ENCODE measurements around the gene MRGPRX4. TPM values are rescaled to one million over a fixed set of nuclear protein-coding genes. Genes with fewer than 3 reads are reported as not detected.
"Not testable (repeated sequence)": the region's sequence is repeated elsewhere in the genome, so short reads cannot be mapped to it uniquely, and the experiment has no call there.

Gene MRGPRX4
- total RNA-seq (ENCODE audit: low replicate concordance): not detected in 2 replicates

DNA sequence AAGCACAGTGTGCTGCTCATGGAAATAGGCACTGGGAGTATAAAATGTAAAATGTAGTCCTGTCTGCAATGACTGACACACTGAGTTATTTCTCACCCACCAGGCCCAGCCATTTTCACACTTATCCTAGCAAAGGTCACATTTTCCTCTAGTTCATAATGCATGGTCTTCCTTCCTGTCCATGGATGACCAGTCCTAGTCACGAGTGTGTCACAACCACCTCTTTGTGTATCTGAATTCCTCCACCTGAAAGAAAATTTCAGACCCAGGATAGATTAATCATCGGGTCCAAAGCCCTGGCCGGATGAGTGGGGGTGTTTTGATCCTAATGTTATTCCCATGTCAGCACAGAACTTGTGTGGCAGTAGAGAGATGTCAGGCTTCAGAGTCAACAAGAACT is at the start of gene MRGPRX4:
Gene MRGPRX4 (plus strand): TSS at position 172 of the 400 bp plus-strand sequence. CDS start 420 bp downstream, outside the sequence.
- no peak within 1 kb of the TSS for H3K4me3 Mint-ChIP-seq
- Histone ChIP-seq H3K79me2 (ENCODE audit: low read depth) (no peaks in the 10 kb centered on the region), H3K4me3 (no peak within 1 kb of the TSS), H3K9ac (no peak within 1 kb of the TSS), H4K20me1 (ENCODE audit: low read depth) (no peaks in the 10 kb centered on the region), H3K27me3 (peaks cover 19% of the 10 kb centered on the region), H2AFZ (replicated peaks) (no peak within 1 kb of the TSS), H3K36me3 (no peaks in the 10 kb centered on the region), H3K27ac (no peak within 1 kb of the TSS), H3K4me2 (no peak within 1 kb of the TSS), H3K9me3 (ENCODE audit: low read depth) (no peaks in the 10 kb centered on the region), H3F3A (ENCODE audit: low read depth) (no peaks in the 10 kb centered on the region), H3K4me1 (no peaks in the 10 kb centered on the region)
- no peaks in the 10 kb centered on the region for H3K36me3 Mint-ChIP-seq
- TF ChIP-seq EZH2phosphoT487 (IDR thresholded peaks at IDR 0.05): no peak
- peaks cover 2% of the 10 kb centered on the region for H3K27me3 Mint-ChIP-seq (ENCODE audit: insufficient read depth, low read depth)
- H3K27ac Mint-ChIP-seq: no peak within 1 kb of the TSS
- no peaks in the 10 kb centered on the region for H3K9me3 Mint-ChIP-seq
- no peak for DNase-seq (ENCODE audit: low spot score)
- no peaks in the 10 kb centered on the region for H3K4me1 Mint-ChIP-seq

DNA sequence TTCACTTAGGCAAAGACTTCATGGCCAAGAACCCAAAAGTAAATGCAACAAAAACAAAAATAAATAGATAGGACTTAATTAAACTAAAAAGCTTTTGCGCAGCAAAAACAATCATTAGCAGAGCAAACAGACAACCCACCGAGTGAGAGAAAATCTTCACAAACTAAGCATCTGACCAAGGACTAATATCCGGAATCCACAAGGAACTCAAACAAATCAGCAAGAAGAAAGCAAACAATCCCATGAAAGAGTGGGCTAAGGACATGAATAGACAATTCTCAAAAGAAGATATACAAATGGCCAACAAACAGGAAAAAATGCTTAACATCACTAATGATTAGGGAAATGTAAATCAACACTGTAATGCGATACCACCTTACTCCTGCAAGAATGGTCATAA is 41.5 kb upstream of the MRGPRX4 start:
- H3K36me3 Mint-ChIP-seq; H3K9me3 Mint-ChIP-seq; H3K27ac ChIP-seq; H3K79me2 ChIP-seq (ENCODE audit: low read depth); H2AFZ ChIP-seq (replicated peaks); H3K4me3 Mint-ChIP-seq; H3K27me3 ChIP-seq; H3F3A ChIP-seq (ENCODE audit: low read depth); H4K20me1 ChIP-seq (ENCODE audit: low read depth); DNase-seq (ENCODE audit: low spot score); H3K4me1 Mint-ChIP-seq; H3K4me2 ChIP-seq; H3K27ac Mint-ChIP-seq; H3K4me1 ChIP-seq; H3K4me3 ChIP-seq; H3K9ac ChIP-seq; H3K36me3 ChIP-seq; H3K9me3 ChIP-seq (ENCODE audit: low read depth): not testable (repeated sequence)
- H3K27me3 Mint-ChIP-seq (ENCODE audit: insufficient read depth, low read depth): peaks cover 14% of the 10 kb centered on the region

DNA sequence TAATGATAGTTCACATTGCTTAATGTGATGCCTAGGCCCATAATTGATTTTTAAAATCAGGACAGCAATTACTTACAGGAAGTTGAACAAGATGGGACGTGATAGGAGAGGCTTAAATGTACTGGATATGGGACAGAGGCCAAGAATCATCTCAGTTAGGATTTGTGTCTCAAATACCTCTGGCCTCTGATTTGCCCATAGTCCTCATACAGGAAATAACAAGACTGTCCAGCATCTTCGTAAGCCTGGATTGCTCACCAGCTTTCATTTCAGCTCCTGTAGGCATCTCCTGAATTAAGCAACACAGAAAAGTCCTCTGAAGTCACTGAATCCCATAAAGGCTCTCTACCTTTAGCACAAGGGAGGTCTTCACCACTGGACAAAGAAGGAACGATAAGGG is 40.3 kb upstream of the MRGPRX4 start, which contains the start of gene MRGPRX3:
Gene MRGPRX3 (plus strand): TSS at position 231 of the 400 bp plus-strand sequence. CDS start 4,632 bp downstream, outside the sequence.
- H3K27me3 Mint-ChIP-seq (ENCODE audit: insufficient read depth, low read depth): peaks cover 15% of the 10 kb centered on the region
- H3K4me1 Mint-ChIP-seq: no peaks in the 10 kb centered on the region
- H2AFZ ChIP-seq (replicated peaks): peak within 1 kb of the TSS; percentile 20

DNA sequence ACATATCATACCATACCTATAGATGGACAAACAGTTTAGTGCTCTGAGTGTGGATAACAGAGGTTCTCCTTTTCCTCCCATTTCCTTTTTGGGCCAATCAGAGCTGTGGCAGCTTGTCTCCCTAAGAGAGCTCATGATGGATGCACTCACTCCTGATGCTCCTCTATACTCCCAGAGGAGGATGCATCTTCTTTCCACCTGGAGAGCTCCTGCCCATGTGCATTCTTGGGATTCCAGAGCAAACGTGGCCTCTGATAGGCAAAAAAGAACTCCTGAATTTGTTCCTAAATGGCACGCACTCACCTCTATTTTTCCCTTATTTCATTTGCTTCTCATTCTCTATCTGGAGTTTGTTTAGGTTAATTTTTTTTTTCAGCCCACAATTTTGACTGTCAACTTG is 37.3 kb upstream of the MRGPRX4 start:
- H3K4me2 ChIP-seq: no peak overlapping the region
- Mint-ChIP-seq H3K27ac (no peak overlapping the region), H3K36me3 (no peaks in the 10 kb centered on the region), H3K9me3 (peaks cover 2% of the 10 kb centered on the region), H3K4me3 (no peak overlapping the region), H3K27me3 (ENCODE audit: insufficient read depth, low read depth) (peaks cover 18% of the 10 kb centered on the region), H3K4me1 (no peaks in the 10 kb centered on the region)
- H4K20me1 ChIP-seq (ENCODE audit: low read depth): no peaks in the 10 kb centered on the region
- H3K9me3 ChIP-seq (ENCODE audit: low read depth): no peaks in the 10 kb centered on the region
- no peak for TF ChIP-seq EZH2 (IDR thresholded peaks at IDR 0.05)
- no peak for TF ChIP-seq EZH2phosphoT487 (IDR thresholded peaks at IDR 0.05)
- TF ChIP-seq, protein P1, sequence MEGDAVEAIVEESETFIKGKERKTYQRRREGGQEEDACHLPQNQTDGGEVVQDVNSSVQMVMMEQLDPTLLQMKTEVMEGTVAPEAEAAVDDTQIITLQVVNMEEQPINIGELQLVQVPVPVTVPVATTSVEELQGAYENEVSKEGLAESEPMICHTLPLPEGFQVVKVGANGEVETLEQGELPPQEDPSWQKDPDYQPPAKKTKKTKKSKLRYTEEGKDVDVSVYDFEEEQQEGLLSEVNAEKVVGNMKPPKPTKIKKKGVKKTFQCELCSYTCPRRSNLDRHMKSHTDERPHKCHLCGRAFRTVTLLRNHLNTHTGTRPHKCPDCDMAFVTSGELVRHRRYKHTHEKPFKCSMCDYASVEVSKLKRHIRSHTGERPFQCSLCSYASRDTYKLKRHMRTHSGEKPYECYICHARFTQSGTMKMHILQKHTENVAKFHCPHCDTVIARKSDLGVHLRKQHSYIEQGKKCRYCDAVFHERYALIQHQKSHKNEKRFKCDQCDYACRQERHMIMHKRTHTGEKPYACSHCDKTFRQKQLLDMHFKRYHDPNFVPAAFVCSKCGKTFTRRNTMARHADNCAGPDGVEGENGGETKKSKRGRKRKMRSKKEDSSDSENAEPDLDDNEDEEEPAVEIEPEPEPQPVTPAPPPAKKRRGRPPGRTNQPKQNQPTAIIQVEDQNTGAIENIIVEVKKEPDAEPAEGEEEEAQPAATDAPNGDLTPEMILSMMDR (IDR thresholded peaks at IDR 0.05): no peak
- H3K27me3 ChIP-seq: no peaks in the 10 kb centered on the region
- H3K27ac ChIP-seq: no peak overlapping the region
- no peak for DNase-seq (ENCODE audit: low spot score)
- H3K79me2 ChIP-seq (ENCODE audit: low read depth): no peaks in the 10 kb centered on the region
- no peak overlapping the region for H3K9ac ChIP-seq
- no peak overlapping the region for H2AFZ ChIP-seq (replicated peaks)
- no peak overlapping the region for H3K4me3 ChIP-seq
- H3F3A ChIP-seq (ENCODE audit: low read depth): no peaks in the 10 kb centered on the region
- H3K4me1 ChIP-seq: no peaks in the 10 kb centered on the region
- H3K36me3 ChIP-seq: no peaks in the 10 kb centered on the region

More for the DNA sequence above, 40.3 kb upstream of the MRGPRX4 start, which contains the start of gene MRGPRX3:
- H3K9me3 ChIP-seq (ENCODE audit: low read depth): no peaks in the 10 kb centered on the region
- no peak within 1 kb of the TSS for H3K27ac Mint-ChIP-seq
- TF ChIP-seq EZH2phosphoT487 (IDR thresholded peaks at IDR 0.05) (no peak), EZH2 (IDR thresholded peaks at IDR 0.05) (no peak)
- TF ChIP-seq, protein P1 (IDR thresholded peaks at IDR 0.05): no peak
- no peaks in the 10 kb centered on the region for H3K4me1 ChIP-seq
- H3K4me3 Mint-ChIP-seq: no peak within 1 kb of the TSS
- no peak within 1 kb of the TSS for H3K27ac ChIP-seq
- no peak for DNase-seq (ENCODE audit: low spot score)
- no peaks in the 10 kb centered on the region for H3F3A ChIP-seq (ENCODE audit: low read depth)
- H3K79me2 ChIP-seq (ENCODE audit: low read depth): no peaks in the 10 kb centered on the region
- no peak within 1 kb of the TSS for H3K4me3 ChIP-seq
- H3K27me3 ChIP-seq: no peaks in the 10 kb centered on the region
- H3K4me2 ChIP-seq: no peak within 1 kb of the TSS
- H4K20me1 ChIP-seq (ENCODE audit: low read depth): no peaks in the 10 kb centered on the region
- H3K36me3 Mint-ChIP-seq: no peaks in the 10 kb centered on the region
- no peaks in the 10 kb centered on the region for H3K36me3 ChIP-seq
- no peak within 1 kb of the TSS for H3K9ac ChIP-seq
- H3K9me3 Mint-ChIP-seq: peaks cover 3% of the 10 kb centered on the region

Measured in neural progenitor cell (in vitro differentiated cells).